K562 (cell line): ENCODE measurements around the gene RUNDC3A. TPM values are rescaled to one million over a fixed set of nuclear protein-coding genes. Genes with fewer than 3 reads are reported as not detected.

ENCODE experiments used
- CBFA2T2 ChIP-seq: fragments of 450-650 bp; conservative IDR thresholded peaks from 2 replicates; pipeline ENCODE4 v1.6.1; 2017; ENCODE audit warnings: mild to moderate bottlenecking
- FOXA1 ChIP-seq: fragments of 450-650 bp; IDR thresholded peaks from 2 replicates; pipeline ENCODE4 v1.6.1; 2016; ENCODE audit warnings: mild to moderate bottlenecking, borderline replicate concordance
- FUS ChIP-seq: fragments of 200-400 bp; formaldehyde crosslinking; optimal IDR thresholded peaks from 2 replicates; pipeline ENCODE3; 2017; ENCODE audit warnings: low read depth, low read length
- JUND ChIP-seq, 2 experiments: IDR thresholded peaks; 2 replicates in 1 of 2; 3 replicates in 1 of 2; pipeline ENCODE4 v1.6.1; 2011; ENCODE audit warnings: borderline replicate concordance in 2 of 2, low read depth in 2 of 2, low read length in 2 of 2, improper control_type of control experiment in 1 of 2, missing biosample characterization in 1 of 2, missing genetic modification characterization in 1 of 2, missing genetic modification reagents in 1 of 2
- KDM1A ChIP-seq, 2 experiments: fragments of 450-650 bp; IDR thresholded peaks; 2 replicates each; pipeline ENCODE4 v1.6.1; 2016; ENCODE audit warnings: mild to moderate bottlenecking in 2 of 2
- KLF13 ChIP-seq: fragments of 450-650 bp; IDR thresholded peaks from 2 replicates; pipeline ENCODE4 v1.6.1; 2016; ENCODE audit warnings: missing genetic modification characterization, low read depth, mild to moderate bottlenecking, missing compliant biosample characterization, moderate library complexity, borderline replicate concordance
- LCOR ChIP-seq: sonication (generic); formaldehyde crosslinking; IDR thresholded peaks from 2 replicates; pipeline ENCODE4 v1.8.0; 2022; ENCODE audit warnings: mild to moderate bottlenecking, missing genetic modification reagents
- MEIS2 ChIP-seq: fragments of 450-650 bp; IDR thresholded peaks from 2 replicates; pipeline ENCODE4 v1.6.1; 2014; ENCODE audit warnings: mild to moderate bottlenecking; ENCODE audit not compliant: partially characterized antibody
- PYGO2 ChIP-seq: fragments of 450-650 bp; IDR thresholded peaks from 2 replicates; pipeline ENCODE4 v1.6.1; 2016; ENCODE audit warnings: mild to moderate bottlenecking, missing genetic modification characterization, moderate library complexity, missing compliant biosample characterization
- RFX5 ChIP-seq: IDR thresholded peaks from 2 replicates; pipeline ENCODE4 v1.6.1; 2011; ENCODE audit warnings: low read depth, mild to moderate bottlenecking, improper control_type of control experiment, low read length
- RFX7 ChIP-seq: fragments of 250-450 bp; sonication (Bioruptor Pico); IDR thresholded peaks from 2 replicates; pipeline ENCODE4 v1.5.1; 2021; ENCODE audit warnings: mild to moderate bottlenecking
- SOX6 ChIP-seq: fragments of 450-650 bp; IDR thresholded peaks from 2 replicates; pipeline ENCODE4 v1.6.1; 2014; ENCODE audit warnings: mild to moderate bottlenecking
- STAT5A ChIP-seq: IDR thresholded peaks from 2 replicates; pipeline ENCODE4 v1.6.1; 2012; ENCODE audit warnings: low read length, inconsistent platforms, borderline replicate concordance
- ZNF184 ChIP-seq: sonication (generic); formaldehyde crosslinking; IDR thresholded peaks from 2 replicates; pipeline ENCODE4 v1.5.0; 2020; ENCODE audit warnings: missing genetic modification reagents
- ZNF316 ChIP-seq: fragments of 450-650 bp; IDR thresholded peaks from 2 replicates; pipeline ENCODE4 v1.6.1; 2016
- ZNF41 ChIP-seq: fragments of 250-450 bp; sonication (Bioruptor Pico); conservative IDR thresholded peaks from 2 replicates; pipeline ENCODE4 v1.4.0; 2020; ENCODE audit warnings: mild to moderate bottlenecking
- ZNF445 ChIP-seq: fragments of 250-450 bp; sonication (Bioruptor Pico); IDR thresholded peaks from 2 replicates; pipeline ENCODE4 v1.4.0; 2020; ENCODE audit warnings: low read depth, mild to moderate bottlenecking, moderate library complexity
- polyA plus RNA-seq, 8 experiments: library from polyadenylated mRNA; depleted of rRNA in 4 of 8; stranded (reverse) in 5 of 8; unstranded in 3 of 8; fragments of >200 nt; fragmentation: Nextera tagmentation in 2 of 8; fragmentation: Illumina TruSeq in 1 of 8; extraction: Ambion mirVana in 2 of 8; extraction: Trizol in 1 of 8; gene quantifications; 2 replicates each; pipeline versions ENCODE4 v1.2.1 to v1.2.3, GENCODE V29; 2011 to 2014; ENCODE audit warnings: inconsistent platforms in 1 of 8, missing spikeins in 1 of 8
- total RNA-seq, 7 experiments: library from RNA; depleted of rRNA in 6 of 7; stranded (reverse); fragments of >200 nt in 6 of 7; fragmentation: Illumina TruSeq in 2 of 7; extraction: Trizol in 2 of 7; gene quantifications; 2 replicates each; pipeline versions ENCODE4 v1.2.1 to v1.2.3, GENCODE V29; 2011 to 2021; ENCODE audit warnings: low replicate concordance in 1 of 7
- TF ChIP-seq, protein P1 (sequence below): fragments of 450-650 bp; IDR thresholded peaks from 2 replicates; pipeline ENCODE4 v1.6.1; 2018; ENCODE audit warnings: mild to moderate bottlenecking, low read depth; ENCODE audit not compliant: partially characterized antibody
- TF ChIP-seq, protein P2 (sequence below), 3 experiments: IDR thresholded peaks in 2 of 3; conservative IDR thresholded peaks in 1 of 3; 2 replicates each; pipeline ENCODE4 v1.5.1; 2011 to 2012; ENCODE audit warnings: low read length in 3 of 3, mild to moderate bottlenecking in 3 of 3, control low read depth in 2 of 3, improper control_type of control experiment in 1 of 3, inconsistent platforms in 1 of 3, low read depth in 1 of 3, mixed read lengths in 1 of 3, moderate library complexity in 1 of 3; ENCODE audit not compliant: insufficient read depth in 2 of 3
- TF ChIP-seq, protein P3 (sequence below): fragments of 250-450 bp; sonication (Bioruptor Pico); IDR thresholded peaks from 2 replicates; pipeline ENCODE4 v1.4.0; 2020; ENCODE audit warnings: mild to moderate bottlenecking, moderate library complexity, borderline replicate concordance

Gene RUNDC3A
- total and polyA plus RNA-seq, 9 of the 15 experiments (the other 6 are each of a cell fraction or from before 2014, with no cell fraction given): not detected

DNA sequence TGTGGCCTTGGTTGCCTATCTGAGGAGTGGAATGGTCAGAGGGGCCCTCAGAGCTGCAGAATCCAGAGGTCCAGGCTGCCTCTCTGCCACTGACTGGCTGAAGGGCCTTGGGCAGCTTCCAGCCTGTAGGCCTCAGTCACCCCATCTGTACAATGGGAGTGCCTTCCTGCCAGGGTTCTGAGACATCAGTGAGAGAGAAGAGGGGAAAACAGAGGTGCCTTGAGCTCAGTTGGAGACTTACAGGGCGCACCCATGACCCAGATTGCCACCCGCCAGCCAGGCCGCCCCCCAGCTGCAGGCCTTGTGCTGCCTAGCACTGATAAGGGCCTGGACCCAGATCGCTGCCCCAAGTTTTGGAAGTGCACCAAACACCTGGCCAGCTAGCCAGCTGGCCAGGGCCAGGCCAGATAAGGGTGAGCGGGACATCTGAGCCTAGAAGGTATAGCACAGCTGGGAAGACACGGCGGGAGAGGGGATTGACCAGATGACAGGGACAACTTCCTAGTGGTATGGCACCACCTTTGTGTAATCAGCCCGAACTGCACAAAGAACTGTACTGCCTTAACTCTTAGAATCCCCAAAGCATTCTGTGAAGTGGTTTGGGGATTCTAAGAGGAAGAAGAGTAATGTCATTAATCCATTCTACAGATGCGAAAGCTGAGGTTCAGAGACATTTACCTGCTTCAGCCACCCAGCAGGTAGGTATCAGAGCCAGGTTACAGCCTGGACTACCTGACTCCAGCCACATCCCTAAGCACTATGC is 41.8 kb upstream of the RUNDC3A start (continued):
- TF ChIP-seq, protein P1, sequence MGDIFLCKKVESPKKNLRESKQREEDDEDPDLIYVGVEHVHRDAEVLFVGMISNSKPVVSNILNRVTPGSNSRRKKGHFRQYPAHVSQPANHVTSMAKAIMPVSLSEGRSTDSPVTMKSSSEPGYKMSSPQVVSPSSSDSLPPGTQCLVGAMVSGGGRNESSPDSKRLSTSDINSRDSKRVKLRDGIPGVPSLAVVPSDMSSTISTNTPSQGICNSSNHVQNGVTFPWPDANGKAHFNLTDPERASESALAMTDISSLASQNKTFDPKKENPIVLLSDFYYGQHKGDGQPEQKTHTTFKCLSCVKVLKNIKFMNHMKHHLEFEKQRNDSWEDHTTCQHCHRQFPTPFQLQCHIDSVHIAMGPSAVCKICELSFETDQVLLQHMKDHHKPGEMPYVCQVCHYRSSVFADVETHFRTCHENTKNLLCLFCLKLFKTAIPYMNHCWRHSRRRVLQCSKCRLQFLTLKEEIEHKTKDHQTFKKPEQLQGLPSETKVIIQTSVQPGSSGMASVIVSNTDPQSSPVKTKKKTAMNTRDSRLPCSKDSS: no peak
- TF ChIP-seq KDM1A (IDR thresholded peaks at IDR 0.05): peak; percentile 92 to 96
- TF ChIP-seq STAT5A: peak; percentile 98
- TF ChIP-seq FOXA1: no peak
- TF ChIP-seq KLF13 (tag): peak; percentile 78; the same call in 1 of the 2 replicates
- TF ChIP-seq LCOR (CRISPR knock-in tag): peak; percentile 89; the same call in 1 of the 2 replicates
- TF ChIP-seq RFX5: no peak
- TF ChIP-seq JUND (IDR thresholded peaks at IDR 0.05; ENCODE audit: borderline replicate concordance, low read depth, low read length): peak; percentile 50
- peak; percentile 15; the same call in 1 of the 3 replicates for TF ChIP-seq JUND (tag; IDR thresholded peaks at IDR 0.05; ENCODE audit: borderline replicate concordance, low read depth, low read length)
- TF ChIP-seq ZNF184 (CRISPR knock-in tag): 0 out of 2 replicates have a peak, but pooled peaks have one; percentile 49
- TF ChIP-seq ZNF316: no peak
- no peak for TF ChIP-seq FUS
- 0 out of 2 replicates have a peak, but pooled peaks have one; percentile 13 for TF ChIP-seq ZNF445 (CRISPR knock-in tag)
- peak; percentile 55 for TF ChIP-seq MEIS2
- no peak for TF ChIP-seq ZNF41
- peak; percentile 99 for TF ChIP-seq SOX6
- peak; percentile 77; the same call in 1 of the 2 replicates for TF ChIP-seq PYGO2 (tag)
- TF ChIP-seq, protein P2, sequence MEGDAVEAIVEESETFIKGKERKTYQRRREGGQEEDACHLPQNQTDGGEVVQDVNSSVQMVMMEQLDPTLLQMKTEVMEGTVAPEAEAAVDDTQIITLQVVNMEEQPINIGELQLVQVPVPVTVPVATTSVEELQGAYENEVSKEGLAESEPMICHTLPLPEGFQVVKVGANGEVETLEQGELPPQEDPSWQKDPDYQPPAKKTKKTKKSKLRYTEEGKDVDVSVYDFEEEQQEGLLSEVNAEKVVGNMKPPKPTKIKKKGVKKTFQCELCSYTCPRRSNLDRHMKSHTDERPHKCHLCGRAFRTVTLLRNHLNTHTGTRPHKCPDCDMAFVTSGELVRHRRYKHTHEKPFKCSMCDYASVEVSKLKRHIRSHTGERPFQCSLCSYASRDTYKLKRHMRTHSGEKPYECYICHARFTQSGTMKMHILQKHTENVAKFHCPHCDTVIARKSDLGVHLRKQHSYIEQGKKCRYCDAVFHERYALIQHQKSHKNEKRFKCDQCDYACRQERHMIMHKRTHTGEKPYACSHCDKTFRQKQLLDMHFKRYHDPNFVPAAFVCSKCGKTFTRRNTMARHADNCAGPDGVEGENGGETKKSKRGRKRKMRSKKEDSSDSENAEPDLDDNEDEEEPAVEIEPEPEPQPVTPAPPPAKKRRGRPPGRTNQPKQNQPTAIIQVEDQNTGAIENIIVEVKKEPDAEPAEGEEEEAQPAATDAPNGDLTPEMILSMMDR (IDR thresholded peaks at IDR 0.05 in 2 of 3, conservative IDR thresholded peaks at IDR 0.05 in 1 of 3; ENCODE audit: insufficient read depth in 2 of 3, low read depth in 1 of 3, low read length in 3 of 3): peak; percentile 68 to 74 (median 72)
- TF ChIP-seq, protein P3, sequence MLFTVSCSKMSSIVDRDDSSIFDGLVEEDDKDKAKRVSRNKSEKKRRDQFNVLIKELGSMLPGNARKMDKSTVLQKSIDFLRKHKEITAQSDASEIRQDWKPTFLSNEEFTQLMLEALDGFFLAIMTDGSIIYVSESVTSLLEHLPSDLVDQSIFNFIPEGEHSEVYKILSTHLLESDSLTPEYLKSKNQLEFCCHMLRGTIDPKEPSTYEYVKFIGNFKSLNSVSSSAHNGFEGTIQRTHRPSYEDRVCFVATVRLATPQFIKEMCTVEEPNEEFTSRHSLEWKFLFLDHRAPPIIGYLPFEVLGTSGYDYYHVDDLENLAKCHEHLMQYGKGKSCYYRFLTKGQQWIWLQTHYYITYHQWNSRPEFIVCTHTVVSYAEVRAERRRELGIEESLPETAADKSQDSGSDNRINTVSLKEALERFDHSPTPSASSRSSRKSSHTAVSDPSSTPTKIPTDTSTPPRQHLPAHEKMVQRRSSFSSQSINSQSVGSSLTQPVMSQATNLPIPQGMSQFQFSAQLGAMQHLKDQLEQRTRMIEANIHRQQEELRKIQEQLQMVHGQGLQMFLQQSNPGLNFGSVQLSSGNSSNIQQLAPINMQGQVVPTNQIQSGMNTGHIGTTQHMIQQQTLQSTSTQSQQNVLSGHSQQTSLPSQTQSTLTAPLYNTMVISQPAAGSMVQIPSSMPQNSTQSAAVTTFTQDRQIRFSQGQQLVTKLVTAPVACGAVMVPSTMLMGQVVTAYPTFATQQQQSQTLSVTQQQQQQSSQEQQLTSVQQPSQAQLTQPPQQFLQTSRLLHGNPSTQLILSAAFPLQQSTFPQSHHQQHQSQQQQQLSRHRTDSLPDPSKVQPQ (CRISPR knock-in tag): no peak
- TF ChIP-seq CBFA2T2: peak; percentile 100
- TF ChIP-seq RFX7 (CRISPR knock-in tag): no peak
